ENCODE measurements around the gene RNGTT.

DNA sequence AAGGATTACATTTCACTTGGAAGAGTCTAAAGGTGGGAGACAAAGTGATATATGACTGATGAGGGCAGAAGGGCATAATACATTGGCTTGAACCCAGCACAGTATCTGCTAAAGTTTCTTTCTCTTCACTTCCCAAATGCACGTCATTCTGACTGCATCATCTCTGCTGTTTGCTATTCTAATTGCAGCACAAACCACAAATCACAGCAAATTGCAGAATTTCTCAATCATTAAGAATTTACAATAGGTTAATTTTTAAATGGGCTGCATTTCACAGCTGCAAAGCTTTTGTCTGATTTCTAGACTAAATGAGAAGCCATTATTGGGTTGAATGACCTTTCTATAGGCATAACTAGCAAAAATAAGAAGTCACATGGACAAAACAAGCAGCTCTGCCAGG is 337.0 kb downstream of the RNGTT start:
- TF ChIP-seq, protein P1, sequence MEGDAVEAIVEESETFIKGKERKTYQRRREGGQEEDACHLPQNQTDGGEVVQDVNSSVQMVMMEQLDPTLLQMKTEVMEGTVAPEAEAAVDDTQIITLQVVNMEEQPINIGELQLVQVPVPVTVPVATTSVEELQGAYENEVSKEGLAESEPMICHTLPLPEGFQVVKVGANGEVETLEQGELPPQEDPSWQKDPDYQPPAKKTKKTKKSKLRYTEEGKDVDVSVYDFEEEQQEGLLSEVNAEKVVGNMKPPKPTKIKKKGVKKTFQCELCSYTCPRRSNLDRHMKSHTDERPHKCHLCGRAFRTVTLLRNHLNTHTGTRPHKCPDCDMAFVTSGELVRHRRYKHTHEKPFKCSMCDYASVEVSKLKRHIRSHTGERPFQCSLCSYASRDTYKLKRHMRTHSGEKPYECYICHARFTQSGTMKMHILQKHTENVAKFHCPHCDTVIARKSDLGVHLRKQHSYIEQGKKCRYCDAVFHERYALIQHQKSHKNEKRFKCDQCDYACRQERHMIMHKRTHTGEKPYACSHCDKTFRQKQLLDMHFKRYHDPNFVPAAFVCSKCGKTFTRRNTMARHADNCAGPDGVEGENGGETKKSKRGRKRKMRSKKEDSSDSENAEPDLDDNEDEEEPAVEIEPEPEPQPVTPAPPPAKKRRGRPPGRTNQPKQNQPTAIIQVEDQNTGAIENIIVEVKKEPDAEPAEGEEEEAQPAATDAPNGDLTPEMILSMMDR (IDR thresholded peaks at IDR 0.05) = no peak
- TF ChIP-seq POLR2A (IDR thresholded peaks at IDR 0.05) = no peak
